Neuronal stem cell (in vitro differentiated cells): ENCODE results near the gene ZNF571. TPM values are rescaled to one million over a fixed set of nuclear protein-coding genes. Genes with fewer than 3 reads are reported as not detected.

ENCODE experiments used
- DNase-seq: peaks from one replicate; pipeline ENCODE4 v3.0.0-alpha.2; 2013; ENCODE audit warnings: low spot score
- H2AFZ ChIP-seq: one replicate; pipeline ENCODE4 v1.6.1; 2013; ENCODE audit warnings: mild to moderate bottlenecking, low read length, inconsistent platforms
- H2AK5ac ChIP-seq: 2 replicates; pipeline ENCODE4 v1.6.1; 2013; ENCODE audit warnings: low read depth, mild to moderate bottlenecking, inconsistent platforms, low read length, moderate library complexity, mixed read lengths
- H2BK120ac ChIP-seq: 2 replicates; pipeline ENCODE4 v1.6.1; 2013; ENCODE audit warnings: low read depth, mild to moderate bottlenecking, inconsistent platforms, low read length, moderate library complexity, mixed read lengths
- H2BK12ac ChIP-seq: one replicate; pipeline ENCODE4 v1.6.1; 2013; ENCODE audit warnings: low read length, inconsistent platforms
- H2BK15ac ChIP-seq: 2 replicates; pipeline ENCODE4 v1.6.1; 2013; ENCODE audit warnings: mild to moderate bottlenecking, low read length, inconsistent platforms, mixed read lengths
- H2BK5ac ChIP-seq: one replicate; pipeline ENCODE4 v1.6.1; 2013; ENCODE audit warnings: inconsistent platforms, mild to moderate bottlenecking, low read length, moderate library complexity
- H3K14ac ChIP-seq: one replicate; pipeline ENCODE4 v1.6.1; 2013; ENCODE audit warnings: low read length, inconsistent platforms
- H3K18ac ChIP-seq: 2 replicates; pipeline ENCODE4 v1.6.1; 2013; ENCODE audit warnings: low read length, inconsistent platforms
- H3K23ac ChIP-seq: 2 replicates; pipeline ENCODE4 v1.6.1; 2013; ENCODE audit warnings: low read depth, mild to moderate bottlenecking, mixed read lengths, low read length, inconsistent platforms; ENCODE audit not compliant: poor library complexity
- H3K27ac ChIP-seq: replicated peaks from 3 replicates; pipeline ENCODE4 v1.5.1; 2013; ENCODE audit warnings: low read length, inconsistent platforms
- H3K27me3 ChIP-seq, 3 experiments: 2 replicates each; pipeline ENCODE4 v1.6.1; 2013; ENCODE audit warnings: low read length in 3 of 3, mild to moderate bottlenecking in 2 of 3, inconsistent platforms in 1 of 3, low read depth in 1 of 3, mixed read lengths in 1 of 3, moderate library complexity in 1 of 3; ENCODE audit not compliant: control insufficient read depth in 3 of 3, insufficient read depth in 3 of 3
- H3K36me3 ChIP-seq, 2 donors: replicated peaks in 1 of 2; 2 replicates each; pipeline ENCODE4 v1.6.1; 2013; ENCODE audit warnings: low read length in 2 of 2; ENCODE audit not compliant: control insufficient read depth in 2 of 2, insufficient read depth in 2 of 2
- H3K4ac ChIP-seq: 2 replicates; pipeline ENCODE4 v1.6.1; 2013; ENCODE audit warnings: inconsistent platforms, mild to moderate bottlenecking, low read length, moderate library complexity
- H3K4me1 ChIP-seq, 2 donors: 1 replicate in 1 of 2; 2 replicates in 1 of 2; pipeline ENCODE4 v1.6.1; 2013; ENCODE audit warnings: low read length in 2 of 2, low read depth in 1 of 2; ENCODE audit not compliant: control insufficient read depth in 2 of 2, insufficient read depth in 1 of 2
- H3K4me2 ChIP-seq: one replicate; pipeline ENCODE4 v1.6.1; 2013; ENCODE audit warnings: mild to moderate bottlenecking, low read length, inconsistent platforms; ENCODE audit not compliant: insufficient read depth, poor library complexity, severe bottlenecking
- H3K4me3 ChIP-seq, 2 donors: 2 replicates each; pipeline ENCODE4 v1.5.1; 2013; ENCODE audit warnings: low read length in 2 of 2, mild to moderate bottlenecking in 2 of 2, inconsistent platforms in 1 of 2, moderate library complexity in 1 of 2
- H3K79me1 ChIP-seq: one replicate; pipeline ENCODE4 v1.6.1; 2013; ENCODE audit warnings: low read depth, mild to moderate bottlenecking, inconsistent platforms, low read length, moderate library complexity
- H3K9ac ChIP-seq: one replicate; pipeline ENCODE4 v1.6.1; 2013; ENCODE audit warnings: mild to moderate bottlenecking, low read depth, low read length, inconsistent platforms; ENCODE audit not compliant: poor library complexity
- H3K9me3 ChIP-seq, 2 donors: replicated peaks in 1 of 2; 2 replicates each; pipeline versions ENCODE3 to v1.6.1; 2013; ENCODE audit warnings: low read length in 2 of 2, mild to moderate bottlenecking in 2 of 2, inconsistent platforms in 1 of 2, low read depth in 1 of 2, mixed read lengths in 1 of 2, moderate library complexity in 1 of 2; ENCODE audit not compliant: control insufficient read depth in 2 of 2, insufficient read depth in 1 of 2
- H4K8ac ChIP-seq: one replicate; pipeline ENCODE4 v1.6.1; 2013; ENCODE audit warnings: low read depth, mild to moderate bottlenecking, inconsistent platforms, low read length, moderate library complexity
- H4K91ac ChIP-seq: one replicate; pipeline ENCODE4 v1.6.1; 2013; ENCODE audit warnings: low read length, low read depth, mild to moderate bottlenecking, inconsistent platforms; ENCODE audit not compliant: poor library complexity
- WGBS, 2 donors: extraction: QIAGEN DNeasy Blood & Tissue Kit; methylation state at CpG; one replicate each; pipeline ENCODE4 v1.1.7; 2013; ENCODE audit warnings: missing lambda C conversion rate in 2 of 2, mixed read lengths in 1 of 2; ENCODE audit not compliant: insufficient read length in 2 of 2, insufficient replicate concordance in 1 of 2; ENCODE audit errors: extremely low coverage in 2 of 2; 5-methylcytosine and 5-hydroxymethylcytosine counted together
- polyA plus RNA-seq, 2 experiments: library from polyadenylated mRNA; stranded (reverse); fragments of 200-250 nt; gene quantifications; one replicate each; pipeline ENCODE4 v1.2.3, GENCODE V29; 2013

Gene ZNF571
- polyA plus RNA-seq (2013, experiment 1 of 2): 4.6 TPM
- 4.1 TPM for polyA plus RNA-seq (2013, experiment 2 of 2)

DNA sequence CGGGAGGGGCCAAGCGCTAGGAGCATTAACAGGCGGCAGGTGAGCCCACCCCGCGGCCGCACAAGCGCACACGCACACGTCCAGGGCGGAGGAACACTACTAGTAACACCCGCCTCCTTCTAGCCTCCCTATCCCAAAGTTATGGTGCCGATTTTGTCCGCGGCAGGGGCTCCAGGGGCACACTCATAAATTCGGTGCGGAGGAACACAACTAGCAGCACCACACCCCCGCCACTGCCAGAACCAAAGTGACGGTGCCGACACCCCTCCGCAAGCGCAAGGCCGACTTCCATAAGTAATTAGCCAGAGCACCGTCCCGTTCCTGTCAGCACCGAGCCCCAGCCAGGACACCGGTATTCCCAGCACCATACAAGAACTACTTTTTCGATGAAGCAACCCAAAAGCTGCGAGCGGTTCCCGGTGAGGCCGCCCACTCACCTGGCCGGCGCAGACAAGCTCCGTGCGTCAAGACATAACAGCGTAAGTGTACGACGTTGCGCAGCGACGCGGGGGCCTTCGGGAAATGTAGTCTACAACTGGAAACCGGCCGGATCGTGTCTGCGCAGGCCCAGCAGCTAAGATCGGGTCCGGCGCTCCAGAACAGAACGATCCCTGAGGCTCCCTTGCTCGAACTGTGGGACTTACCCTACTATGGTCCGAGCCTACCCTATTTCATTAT, at the start of gene ZNF571, which contains the start of gene ZNF540:
TSS of gene ZNF571 (minus strand) at position 489 of the 678 bp plus-strand sequence. CDS start 8,116 bp downstream, outside the sequence.
TSS of gene ZNF540 (plus strand) at position 573 of the 678 bp plus-strand sequence. CDS start 3,572 bp downstream, outside the sequence.
- peak within 1 kb of the TSS; percentile 65 for H3K23ac ChIP-seq
- peaks cover 2 to 5% of the 10 kb centered on the region in 2 donors for H3K4me1 ChIP-seq
- H3K18ac ChIP-seq: peak within 1 kb of the TSS; percentile 94
- H3K9me3 ChIP-seq: peaks cover 1 to 21% of the 10 kb centered on the region in 2 donors
- no peak within 1 kb of the TSS for H4K91ac ChIP-seq
- peak within 1 kb of the TSS; percentile 99 for H2AFZ ChIP-seq
- peak within 1 kb of the TSS; percentile 91 for H3K9ac ChIP-seq
- no peaks in the 10 kb centered on the region for H3K27me3 ChIP-seq
- H3K79me1 ChIP-seq: no peaks in the 10 kb centered on the region
- H3K4me3 ChIP-seq: peak within 1 kb of the TSS; percentile 94 to 97
- H3K27ac ChIP-seq: peak within 1 kb of the TSS; percentile 78
- H3K4ac ChIP-seq: no peak within 1 kb of the TSS
- no CpG with 5 or more reads among the region's 53 CpGs for WGBS, 2 donors
- H2BK12ac ChIP-seq: no peak within 1 kb of the TSS
- H3K14ac ChIP-seq: peak within 1 kb of the TSS; percentile 97
- peak; percentile 89 for DNase-seq
- H3K36me3 ChIP-seq: no peaks in the 10 kb centered on the region
- H3K4me2 ChIP-seq: peak within 1 kb of the TSS; percentile 99
- no peak within 1 kb of the TSS for H2BK120ac ChIP-seq
- no peak within 1 kb of the TSS for H2BK5ac ChIP-seq
- no peak within 1 kb of the TSS for H2AK5ac ChIP-seq
- no peak within 1 kb of the TSS for H2BK15ac ChIP-seq
- no peak within 1 kb of the TSS for H4K8ac ChIP-seq

DNA sequence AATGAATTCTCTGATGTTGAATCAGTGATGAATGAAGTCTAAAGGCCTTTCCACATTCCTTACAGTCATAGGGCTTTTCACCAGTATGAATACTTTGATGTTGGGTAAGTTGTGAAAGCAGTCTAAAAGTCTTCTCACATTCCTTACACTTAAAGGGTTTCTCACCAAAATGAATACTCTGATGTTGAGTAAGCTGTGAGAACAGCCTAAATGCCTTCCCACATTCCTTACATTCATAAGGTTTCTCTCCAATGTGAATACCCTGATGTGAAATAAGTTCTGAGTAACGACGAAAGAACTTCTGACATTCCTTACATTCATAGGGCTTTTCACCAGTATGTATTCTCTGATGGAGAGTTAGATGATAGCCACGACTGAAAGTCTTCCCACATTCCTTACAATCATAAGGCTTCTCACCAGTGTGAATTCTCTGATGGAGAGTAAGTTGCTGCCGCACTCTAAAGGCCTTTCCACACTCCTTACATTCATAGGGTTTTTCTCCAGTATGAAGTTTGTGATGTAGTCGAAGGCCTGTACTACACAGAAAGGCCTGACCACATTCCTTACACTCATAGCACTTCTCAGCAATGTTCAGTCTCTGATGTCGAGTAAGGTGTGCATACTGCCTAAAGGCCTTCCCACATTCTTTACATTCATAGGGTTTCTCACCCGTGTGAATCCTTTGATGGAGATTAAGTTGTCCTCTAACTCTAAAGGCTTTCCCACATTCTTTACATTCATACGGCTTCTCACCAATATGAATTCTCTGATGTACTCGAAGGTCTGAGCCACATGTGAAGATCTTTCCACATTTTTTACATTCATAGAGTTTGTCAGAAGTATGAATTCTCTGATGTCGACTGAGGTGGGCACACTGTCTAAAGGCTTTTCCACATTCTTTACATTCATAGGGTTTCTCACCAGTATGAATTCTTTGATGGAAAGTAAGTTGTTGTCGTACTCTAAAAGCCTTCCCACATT, 40.8 kb upstream of the ZNF571 start:
- H3K27ac ChIP-seq: no peak overlapping the region
- H2BK12ac ChIP-seq: no peak overlapping the region
- H3K4me2 ChIP-seq: no peak overlapping the region
- peaks cover under 1% of the 10 kb centered on the region for H3K79me1 ChIP-seq
- peaks cover 14 to 68% of the 10 kb centered on the region in 2 donors for H3K36me3 ChIP-seq
- no peak overlapping the region for H4K91ac ChIP-seq
- DNase-seq: no peak
- no CpG with 5 or more reads among the region's 11 CpGs for WGBS, 2 donors
- H3K9me3 ChIP-seq: peaks cover 18 to 92% of the 10 kb centered on the region in 2 donors
- H3K27me3 ChIP-seq: no peaks in the 10 kb centered on the region
- no peak overlapping the region for H2AK5ac ChIP-seq
- no peak overlapping the region for H2BK15ac ChIP-seq
- H4K8ac ChIP-seq: no peak overlapping the region
- no peak overlapping the region for H3K23ac ChIP-seq
- no peak overlapping the region for H3K4ac ChIP-seq
- no peak overlapping the region for H2BK5ac ChIP-seq
- no peak overlapping the region for H3K9ac ChIP-seq
- H3K4me1 ChIP-seq: no peaks in the 10 kb centered on the region
- H3K4me3 ChIP-seq: no peak overlapping the region
- H3K18ac ChIP-seq: no peak overlapping the region
- no peak overlapping the region for H2AFZ ChIP-seq
- no peak overlapping the region for H2BK120ac ChIP-seq
- no peak overlapping the region for H3K14ac ChIP-seq

DNA sequence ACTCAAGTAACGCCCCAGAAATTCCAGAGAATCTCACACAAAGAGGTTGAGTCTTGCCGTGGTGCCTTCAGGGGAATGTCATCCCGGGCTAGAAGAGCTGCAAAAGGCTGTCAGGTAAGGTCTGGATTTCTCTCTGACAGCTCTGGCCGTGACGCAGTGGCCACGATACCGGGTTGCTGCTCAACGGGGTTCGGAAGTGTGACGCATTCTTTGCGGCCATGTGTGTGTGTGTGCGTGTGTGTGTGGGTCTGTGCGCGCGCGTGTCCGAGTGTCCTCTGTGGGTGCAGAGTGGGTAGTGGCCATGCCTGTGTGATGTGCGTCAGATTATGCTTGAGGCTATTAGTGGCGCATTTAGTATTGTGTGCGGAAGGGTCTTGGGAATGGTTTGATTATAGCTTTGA, 390 bp upstream of the ZNF571 start:
- peak overlapping the region; percentile 94 to 97 for H3K4me3 ChIP-seq
- H3K14ac ChIP-seq: no peak overlapping the region
- no peak overlapping the region for H4K8ac ChIP-seq
- no peak overlapping the region for H2BK12ac ChIP-seq
- DNase-seq: no peak
- H3K4me2 ChIP-seq: peak overlapping the region; percentile 99
- peak overlapping the region; percentile 61 for H3K18ac ChIP-seq
- no peak overlapping the region for H2AK5ac ChIP-seq
- whole genome bisulfite sequencing, 2 donors: no CpG with 5 or more reads among the region's 20 CpGs
- H3K9ac ChIP-seq: peak overlapping the region; percentile 91
- H3K79me1 ChIP-seq: no peaks in the 10 kb centered on the region
- no peak overlapping the region for H4K91ac ChIP-seq
- H3K27me3 ChIP-seq: no peaks in the 10 kb centered on the region
- H2BK15ac ChIP-seq: no peak overlapping the region
- H2AFZ ChIP-seq: peak overlapping the region; percentile 99
- H3K4ac ChIP-seq: no peak overlapping the region
- H3K23ac ChIP-seq: no peak overlapping the region
- no peak overlapping the region for H2BK120ac ChIP-seq
- H2BK5ac ChIP-seq: no peak overlapping the region
- H3K36me3 ChIP-seq: no peaks in the 10 kb centered on the region
- H3K4me1 ChIP-seq: peaks cover 2 to 5% of the 10 kb centered on the region in 2 donors
- H3K27ac ChIP-seq: no peak overlapping the region
- H3K9me3 ChIP-seq: peaks cover 1 to 21% of the 10 kb centered on the region in 2 donors

DNA sequence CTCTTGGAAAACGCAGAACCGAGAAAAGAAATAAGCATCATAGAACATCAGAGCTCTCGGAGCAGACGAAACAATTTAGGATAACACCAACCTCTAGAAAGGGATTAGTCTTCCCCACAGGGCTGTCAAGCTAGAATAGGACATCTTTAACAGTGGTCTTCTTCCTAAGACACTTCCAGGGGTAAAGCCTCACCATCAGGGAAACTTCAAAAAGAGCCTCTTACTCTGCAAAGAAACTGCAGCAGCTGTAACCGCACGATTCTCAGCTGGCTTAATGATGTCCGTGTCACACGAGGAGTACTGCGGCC, 642 bp downstream of the ZNF571 start:
- Histone ChIP-seq H3K23ac (no peak overlapping the region), H2BK120ac (no peak overlapping the region), H2BK12ac (no peak overlapping the region), H3K36me3 (no peaks in the 10 kb centered on the region), H3K9me3 (peaks cover 1 to 21% of the 10 kb centered on the region in 2 donors), H3K9ac (peak overlapping the region; percentile 91), H4K8ac (no peak overlapping the region), H2BK5ac (no peak overlapping the region), H3K18ac (peak overlapping the region; percentile 94), H3K4me2 (peak overlapping the region; percentile 99), H4K91ac (no peak overlapping the region), H3K79me1 (no peaks in the 10 kb centered on the region), H2BK15ac (no peak overlapping the region), H3K14ac (peak overlapping the region; percentile 83), H3K4ac (no peak overlapping the region), H3K27ac (no peak overlapping the region), H2AK5ac (no peak overlapping the region), H3K4me3 (peak overlapping the region; percentile 94 to 97), H2AFZ (peak overlapping the region; percentile 99), H3K27me3 (no peaks in the 10 kb centered on the region), H3K4me1 (peaks cover 2 to 5% of the 10 kb centered on the region in 2 donors)
- DNase-seq: no peak
- WGBS, 2 donors: no CpG with 5 or more reads among the region's 9 CpGs
